HG03066 (cell line): ENCODE data around the gene UVSSA.
"Not testable (repeated sequence)": the region's sequence is repeated elsewhere in the genome, so short reads cannot be mapped to it uniquely, and the experiment has no call there.

Experiments used
- ATAC-seq: cut with Tn5 transposase; IDR thresholded peaks from one replicate; pipeline ENCODE4 v1.9.1; 2021; ENCODE audit warnings: low read depth; ENCODE audit not compliant: unreplicated experiment

The UVSSA gene

GRCh38 chr4:1360423-1361283 is 13.6 kb downstream of the UVSSA start:
- no peak for ATAC-seq

GRCh38 chr4:1361431-1361830 is 14.4 kb downstream of the UVSSA start:
- ATAC-seq: no peak

- ATAC-seq: no peak
Measured at GRCh38 chr4:1362046-1362445, 15.0 kb downstream of the UVSSA start.

GRCh38 chr4:1362521-1362920 is 15.5 kb downstream of the UVSSA start:
- ATAC-seq: no peak

GRCh38 chr4:1363513-1363912 is 16.5 kb downstream of the UVSSA start:
- no peak for ATAC-seq

GRCh38 chr4:1364217-1364616 is 17.2 kb downstream of the UVSSA start:
- no peak for ATAC-seq

- no peak for ATAC-seq
Measured at GRCh38 chr4:1364748-1365147, 17.7 kb downstream of the UVSSA start.

- no peak for ATAC-seq
Measured at GRCh38 chr4:1365271-1366178, 18.5 kb downstream of the UVSSA start.

- no peak for ATAC-seq
Measured at GRCh38 chr4:1366371-1367229, 19.6 kb downstream of the UVSSA start.

- no peak for ATAC-seq
Measured at GRCh38 chr4:1367230-1367935, 20.4 kb downstream of the UVSSA start.

- ATAC-seq: no peak
Measured at GRCh38 chr4:1367936-1368289, 20.9 kb downstream of the UVSSA start.

- no peak for ATAC-seq
Measured at GRCh38 chr4:1368421-1369090, 21.5 kb downstream of the UVSSA start.

- ATAC-seq: no peak
Measured at GRCh38 chr4:1369091-1369450, 22.1 kb downstream of the UVSSA start.

GRCh38 chr4:1369479-1370079 is 22.6 kb downstream of the UVSSA start:
- ATAC-seq: no peak

GRCh38 chr4:1370321-1371124 is 23.5 kb downstream of the UVSSA start:
- no peak for ATAC-seq

- no peak for ATAC-seq
Measured at GRCh38 chr4:1371176-1372165, 24.5 kb downstream of the UVSSA start.

GRCh38 chr4:1372576-1372975 is 25.6 kb downstream of the UVSSA start:
- ATAC-seq: not testable (repeated sequence)
